ENCODE data around the gene ID3. TPM values are rescaled to one million over a fixed set of nuclear protein-coding genes. Genes with fewer than 3 reads are reported as not detected.

ID3 gene
- total RNA-seq, 1 experiment from 2014 or later = 460 TPM

DNA sequence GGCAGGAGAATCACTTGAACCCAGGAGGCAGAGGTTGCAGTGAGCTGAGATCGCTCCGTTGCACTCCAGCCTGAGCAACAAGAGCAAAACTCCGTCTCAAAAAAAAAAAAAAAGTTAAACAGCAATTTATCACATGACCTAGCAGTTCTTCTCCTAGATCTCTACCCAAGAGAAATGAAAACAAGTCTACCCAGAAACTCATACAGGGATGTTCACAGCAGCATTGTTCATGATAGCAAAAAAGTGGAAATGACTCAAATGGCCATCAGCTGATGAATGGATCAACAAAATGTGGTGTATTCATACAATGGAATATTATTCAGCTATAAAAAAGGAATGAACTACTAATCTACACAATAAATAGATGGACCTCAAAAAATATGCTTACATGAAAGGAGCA lies 12.2 kb upstream of the ID3 start:
- DNase-seq (ENCODE audit: low read depth) = no peak
- in situ Hi-C loops (cut with HindIII; ENCODE audit: low pct_unique_long_range_greater_than_20kb, low sequenced_read_pairs) = no loop called here

DNA sequence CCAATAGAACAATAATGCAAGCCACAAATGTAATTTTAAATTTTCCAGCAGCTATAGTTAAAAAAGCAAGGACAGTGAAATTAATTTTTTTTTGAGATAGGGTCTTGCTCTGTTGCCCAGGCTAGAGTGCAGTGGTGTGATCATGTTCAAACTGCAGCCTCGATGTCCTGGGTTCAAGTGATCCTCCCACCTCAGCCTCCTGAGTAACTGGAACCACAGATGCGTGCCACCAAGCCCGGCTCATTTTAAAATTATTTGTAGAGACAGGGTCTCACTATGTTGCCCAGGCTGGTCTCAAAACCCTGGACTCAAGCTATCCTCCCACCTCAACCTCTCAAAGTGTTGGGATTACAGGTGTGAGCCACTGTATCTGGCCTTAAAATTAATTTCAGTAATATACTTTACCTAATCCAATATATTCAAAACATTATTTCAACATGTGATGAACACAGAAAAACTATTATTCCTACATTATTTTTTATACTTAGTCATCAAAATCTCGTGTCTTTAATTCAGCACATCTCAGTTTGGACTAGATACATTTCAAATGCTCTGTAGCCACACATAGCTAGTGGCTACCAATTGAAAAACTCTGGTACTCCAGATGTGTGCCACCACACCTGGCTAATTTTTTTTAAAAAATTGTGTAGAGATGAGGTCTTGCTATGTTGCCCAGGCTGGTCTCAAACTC lies 10.8 kb upstream of the ID3 start:
- no peak for DNase-seq (ENCODE audit: low read depth)
- in situ Hi-C loops (cut with HindIII; ENCODE audit: low pct_unique_long_range_greater_than_20kb, low sequenced_read_pairs) = no loop called here

DNA sequence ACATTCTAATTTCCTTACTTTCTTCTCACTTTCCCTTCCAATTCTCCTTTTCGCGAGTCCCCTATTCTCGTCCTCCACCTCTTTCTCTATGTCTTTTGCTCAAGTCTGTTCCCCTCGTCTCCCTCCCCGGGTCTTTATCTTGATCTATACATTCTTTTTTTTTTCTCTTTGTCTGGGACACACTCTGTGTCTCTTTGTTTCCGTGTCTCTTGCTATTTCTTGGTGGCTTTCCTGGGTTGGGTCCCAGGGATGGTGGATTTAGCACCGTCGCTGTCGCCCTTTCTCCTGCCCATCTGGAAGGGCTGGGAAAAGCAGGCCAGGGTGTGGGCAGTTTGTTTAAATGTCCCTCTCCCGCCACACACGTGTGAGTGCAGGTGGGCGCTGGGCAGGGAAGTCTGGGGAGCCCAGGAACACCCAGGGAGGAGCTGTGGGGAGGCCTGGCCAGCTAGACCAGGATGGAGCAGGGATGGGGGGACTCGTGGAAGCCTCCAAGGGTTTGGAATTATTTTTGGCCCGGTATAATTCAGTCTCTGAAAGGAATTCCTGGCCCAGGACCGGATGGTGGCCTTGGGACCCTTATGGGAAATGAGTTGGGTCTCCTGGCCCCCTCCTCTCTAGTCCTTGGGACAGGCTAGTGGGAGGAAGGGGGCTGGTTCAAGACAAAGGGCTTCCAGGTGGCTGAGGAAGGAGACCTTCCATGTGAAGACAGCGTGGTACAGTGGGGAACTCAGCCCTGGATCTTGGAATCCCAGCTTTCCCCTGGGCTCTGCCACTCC lies 9.5 kb upstream of the ID3 start:
- no peak for DNase-seq (ENCODE audit: low read depth)
- in situ Hi-C loops (cut with HindIII; ENCODE audit: low pct_unique_long_range_greater_than_20kb, low sequenced_read_pairs) = no loop called here

DNA sequence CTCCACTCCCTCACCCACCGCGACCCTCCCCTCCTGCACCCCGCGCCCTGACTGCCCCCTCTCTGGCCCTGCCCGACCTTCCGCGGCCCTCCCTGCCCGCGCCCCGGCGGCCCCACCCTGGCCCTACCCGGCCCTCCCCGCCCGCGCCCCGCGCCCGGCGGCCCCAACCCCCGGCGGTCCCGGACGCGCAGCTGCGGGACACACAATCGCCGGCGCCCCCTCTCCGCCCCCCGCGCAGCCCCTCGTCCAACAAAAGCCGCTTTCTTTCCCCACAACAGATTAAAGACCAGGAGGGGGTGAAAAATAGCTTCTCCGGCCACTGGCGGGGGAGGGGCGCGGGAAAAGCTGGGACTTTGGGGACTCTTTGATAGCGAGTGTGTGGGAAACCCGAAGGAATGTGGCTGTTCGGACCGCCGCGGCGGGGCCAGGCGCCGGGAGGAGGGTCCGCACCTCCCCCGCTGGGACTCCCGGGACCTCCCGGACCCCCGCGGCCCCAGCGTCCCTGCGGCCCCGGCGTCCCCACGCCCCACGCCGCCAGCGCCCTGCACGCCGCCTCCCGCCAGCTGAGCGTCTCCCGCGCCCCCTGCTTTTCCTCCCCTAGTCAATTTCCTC lies 8.8 kb upstream of the ID3 start:
- no peak for DNase-seq (ENCODE audit: low read depth)
- in situ Hi-C loops (cut with HindIII; ENCODE audit: low pct_unique_long_range_greater_than_20kb, low sequenced_read_pairs) = no loop called here

DNA sequence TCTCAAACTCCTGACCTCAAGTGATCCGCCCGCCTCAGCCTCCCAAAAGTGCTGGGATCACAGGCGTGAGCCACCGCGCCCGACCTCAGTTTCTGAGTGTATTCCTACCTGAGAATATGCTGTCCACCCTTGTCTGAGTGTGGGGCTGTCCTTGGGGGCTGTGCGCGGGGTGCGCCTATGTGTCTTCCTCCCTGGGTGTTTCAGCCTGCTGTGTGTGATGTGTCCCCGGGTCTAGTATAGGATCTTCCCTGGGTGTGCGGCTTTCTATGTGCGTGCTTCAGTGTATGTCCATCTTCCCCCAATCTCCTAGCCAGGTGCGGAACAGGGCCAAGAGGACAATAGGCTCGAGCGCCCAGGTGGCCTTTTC lies 8.3 kb upstream of the ID3 start:
- no peak for DNase-seq (ENCODE audit: low read depth)
- in situ Hi-C loops (cut with HindIII; ENCODE audit: low pct_unique_long_range_greater_than_20kb, low sequenced_read_pairs) = no loop called here

DNA sequence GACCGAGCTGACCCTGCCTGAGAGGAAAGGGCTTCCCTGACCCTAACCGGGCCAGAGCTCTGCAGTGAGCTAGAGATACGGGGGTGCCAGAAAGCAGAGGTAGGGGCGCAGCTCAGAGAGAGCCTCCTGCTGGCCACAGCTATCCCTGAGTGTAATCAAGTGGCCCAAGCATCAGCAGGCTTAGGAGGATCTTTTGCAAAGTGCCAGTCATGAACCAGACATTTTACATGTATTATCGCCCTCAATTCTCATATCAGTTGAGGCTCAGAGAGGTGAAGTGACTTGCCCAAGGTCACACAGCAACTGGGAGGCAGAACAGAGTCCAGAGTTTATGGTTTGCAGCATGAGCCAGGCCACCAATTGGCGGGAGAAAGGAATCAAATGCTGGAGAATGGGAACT lies 7.0 kb upstream of the ID3 start:
- in situ Hi-C loops (cut with HindIII; ENCODE audit: low pct_unique_long_range_greater_than_20kb, low sequenced_read_pairs) = no loop called here
- DNase-seq (ENCODE audit: low read depth) = no peak

DNA sequence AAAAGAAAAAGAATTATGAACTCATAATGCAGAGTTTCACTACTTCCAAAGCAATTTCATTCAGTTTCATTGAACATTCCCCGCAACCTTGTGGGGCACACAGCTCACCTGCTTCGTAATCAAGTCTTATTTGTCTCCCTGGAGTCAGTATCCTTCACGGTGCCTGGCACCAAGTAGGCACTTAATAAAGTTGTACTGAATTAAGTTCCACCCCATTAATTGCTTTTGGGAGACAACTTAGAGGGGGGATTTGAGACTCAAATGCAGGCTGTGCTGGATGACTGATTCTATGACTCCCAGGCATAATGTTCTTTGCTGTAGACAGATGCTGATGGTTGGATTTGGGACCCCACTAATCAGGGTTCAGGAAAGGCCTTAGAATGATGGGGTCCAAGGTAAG lies 6.5 kb upstream of the ID3 start:
- in situ Hi-C loops (cut with HindIII; ENCODE audit: low pct_unique_long_range_greater_than_20kb, low sequenced_read_pairs) = no loop called here
- DNase-seq (ENCODE audit: low read depth) = no peak

DNA sequence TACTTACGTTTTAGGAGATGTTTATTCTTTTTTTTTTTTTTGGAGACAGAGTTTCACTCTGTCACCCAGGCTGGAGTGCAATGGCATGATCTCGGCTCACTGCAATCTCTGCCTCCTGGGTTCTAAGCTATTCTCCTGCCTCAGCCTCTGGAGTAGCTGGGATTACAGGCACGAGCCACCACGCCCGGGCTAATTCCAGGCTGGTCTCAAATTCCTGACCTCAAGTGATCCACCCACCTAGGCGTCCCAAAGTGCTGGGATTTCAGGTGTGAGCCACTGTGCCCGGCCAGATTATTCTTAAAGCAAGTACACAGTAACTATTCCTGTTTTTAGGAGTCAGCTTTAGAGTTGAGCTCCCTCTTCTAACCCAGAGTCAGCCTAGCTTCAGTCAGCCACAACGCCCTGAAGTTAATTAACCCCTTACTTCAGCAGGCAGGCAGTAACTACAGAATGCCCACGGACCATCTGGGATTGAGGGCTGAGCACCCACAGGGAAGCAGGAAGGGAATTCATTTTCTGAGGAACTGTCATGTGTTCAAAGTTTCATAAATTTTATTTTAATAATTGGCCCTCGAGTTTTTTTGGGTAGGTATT lies 5.3 kb upstream of the ID3 start:
- no peak for DNase-seq (ENCODE audit: low read depth)

DNA sequence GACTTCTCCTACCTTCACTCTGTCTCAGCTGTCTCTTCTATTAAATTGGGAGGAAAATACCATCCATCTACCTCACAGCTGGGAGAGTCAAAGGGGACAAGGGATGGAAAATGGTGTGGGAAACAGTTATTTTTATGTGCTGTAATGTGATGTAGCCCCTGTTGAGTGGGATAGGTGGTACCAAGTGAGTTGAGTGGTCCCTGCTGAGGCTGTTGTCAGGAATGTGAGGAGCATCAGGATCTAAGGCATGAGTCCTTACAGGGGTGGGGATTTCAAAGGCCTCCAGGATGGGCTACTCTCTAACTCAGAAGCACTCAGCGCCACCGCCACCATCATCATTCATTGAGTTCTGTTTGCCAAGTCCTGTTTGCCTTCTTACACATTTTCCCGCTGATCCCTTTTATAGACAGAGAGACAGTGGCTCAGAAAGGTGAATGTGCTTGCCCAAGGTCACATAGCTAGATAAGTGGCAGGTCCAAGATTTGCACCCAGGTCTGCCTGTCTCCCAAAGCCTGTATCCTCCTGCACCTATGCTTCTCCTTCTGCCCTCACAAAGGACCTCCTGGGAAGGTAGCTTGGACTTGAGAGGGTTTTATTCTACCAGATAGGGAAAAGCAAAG lies 4.6 kb upstream of the ID3 start:
- DNase-seq (ENCODE audit: low read depth) = no peak
- in situ Hi-C loops (cut with HindIII; ENCODE audit: low pct_unique_long_range_greater_than_20kb, low sequenced_read_pairs) = no loop called here

More for the DNA sequence above, 5.3 kb upstream of the ID3 start:
- in situ Hi-C loops (cut with HindIII; ENCODE audit: low pct_unique_long_range_greater_than_20kb, low sequenced_read_pairs) = no loop called here

DNA sequence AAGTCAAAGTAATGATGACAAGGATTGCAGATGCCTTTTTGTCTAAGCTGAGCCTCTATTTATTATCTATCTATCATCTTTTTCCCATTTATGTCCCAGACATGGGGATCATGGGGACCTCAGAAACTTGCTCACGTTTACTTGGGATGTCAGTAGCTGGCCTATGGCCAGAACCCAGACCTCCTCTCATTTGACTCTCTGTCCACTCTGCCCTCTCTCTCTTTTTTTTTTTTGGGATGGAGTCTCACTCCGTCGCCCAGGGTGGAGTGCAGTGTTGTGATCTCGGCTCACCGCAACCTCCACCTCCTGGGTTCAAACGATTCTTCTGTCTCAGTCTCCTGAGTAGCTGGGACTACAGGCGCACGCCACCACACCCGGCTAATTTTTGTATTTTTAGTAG lies 3.7 kb upstream of the ID3 start:
- DNase-seq (ENCODE audit: low read depth) = no peak
- in situ Hi-C loops (cut with HindIII; ENCODE audit: low pct_unique_long_range_greater_than_20kb, low sequenced_read_pairs) = no loop called here

DNA sequence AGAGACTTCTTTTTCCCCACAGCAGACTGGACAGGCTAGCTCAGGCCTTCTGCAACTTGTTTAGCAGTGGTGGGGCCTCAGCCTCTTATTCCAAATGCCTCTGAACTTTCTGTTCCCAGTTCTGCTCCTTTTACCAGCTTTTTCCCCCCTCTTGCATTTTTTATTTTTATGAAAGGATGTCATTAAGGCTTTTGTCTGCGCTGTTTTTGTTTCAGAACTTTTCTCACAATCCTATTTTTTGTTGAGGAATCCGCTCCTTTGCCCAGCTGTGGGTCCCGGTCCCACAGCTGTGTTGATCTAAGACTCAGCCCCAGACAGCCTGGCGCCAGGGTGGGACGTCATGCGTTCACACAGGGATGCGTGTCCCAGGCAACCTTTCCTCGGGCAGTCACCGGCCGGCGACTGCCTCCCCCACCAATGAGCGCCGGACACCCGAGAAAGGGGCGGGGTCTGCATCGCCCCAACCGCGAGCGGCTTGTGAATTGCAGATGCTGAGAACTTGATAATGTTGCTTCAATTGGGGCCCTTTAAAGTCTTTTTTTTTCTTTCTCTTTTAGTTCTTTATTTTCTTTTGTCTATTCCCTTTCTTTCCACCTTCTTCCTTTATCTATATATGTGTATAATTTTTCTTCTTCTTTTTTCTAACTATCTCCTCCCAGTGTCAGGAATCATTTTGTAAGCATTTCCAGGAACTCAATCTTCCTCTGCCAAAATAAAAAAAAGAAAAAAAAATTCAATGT lies 3.0 kb upstream of the ID3 start:
- in situ Hi-C loops (cut with HindIII; ENCODE audit: low pct_unique_long_range_greater_than_20kb, low sequenced_read_pairs) = no loop called here
- peak; percentile 97 for DNase-seq (ENCODE audit: low read depth)

DNA sequence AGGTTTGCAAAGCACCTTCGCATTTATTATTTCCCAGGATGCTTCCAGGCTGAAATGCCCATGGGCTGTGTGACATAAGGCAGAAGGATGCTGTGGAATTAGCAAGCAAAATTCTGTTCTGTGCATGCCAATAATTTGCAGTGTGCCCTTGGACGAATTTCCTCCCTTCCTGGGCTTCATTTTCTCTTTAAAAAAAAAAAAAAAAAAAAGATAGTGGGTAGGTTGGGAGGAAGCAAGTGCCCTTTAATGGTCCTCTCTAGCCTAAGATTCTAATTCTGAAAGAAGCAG lies 2.5 kb upstream of the ID3 start:
- in situ Hi-C loops (cut with HindIII; ENCODE audit: low pct_unique_long_range_greater_than_20kb, low sequenced_read_pairs) = no loop called here
- no peak for DNase-seq (ENCODE audit: low read depth)

DNA sequence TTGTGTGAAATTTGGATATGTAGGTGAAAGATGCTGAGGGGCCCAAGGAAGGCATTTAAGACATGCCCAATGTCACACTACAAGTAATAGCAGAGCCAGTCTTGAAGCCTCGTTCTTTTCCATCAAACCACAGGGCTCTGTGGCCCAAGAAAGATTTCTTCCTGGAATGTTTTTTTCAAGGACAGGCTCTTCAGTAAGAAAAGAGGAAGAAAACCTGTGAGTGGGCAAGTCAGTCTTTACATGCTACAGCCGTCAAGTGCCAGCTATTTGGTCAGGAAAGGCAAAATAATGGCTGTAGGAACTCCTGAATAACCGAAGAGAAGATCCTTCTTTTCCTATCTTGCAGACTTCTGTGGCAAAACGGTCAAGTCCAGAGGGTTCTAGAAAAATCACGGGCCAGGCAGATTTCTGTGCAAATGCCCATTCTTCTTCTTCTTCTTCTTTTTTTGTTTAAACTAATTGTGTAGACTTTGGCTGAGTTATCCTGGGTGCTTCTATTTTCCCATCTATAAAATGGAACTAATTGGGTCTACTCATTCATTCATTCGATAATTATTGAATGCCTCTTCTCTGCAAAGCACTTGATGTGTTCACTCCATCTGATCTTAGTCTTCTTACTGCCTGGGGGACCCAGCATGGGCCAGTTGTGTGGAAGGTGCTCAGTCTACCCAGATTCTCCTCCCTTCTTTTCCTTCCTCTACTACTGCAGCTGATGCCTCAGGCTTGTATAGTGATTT lies 1.9 kb upstream of the ID3 start:
- DNase-seq (ENCODE audit: low read depth) = no peak
- in situ Hi-C loops (cut with HindIII; ENCODE audit: low pct_unique_long_range_greater_than_20kb, low sequenced_read_pairs) = no loop called here

DNA sequence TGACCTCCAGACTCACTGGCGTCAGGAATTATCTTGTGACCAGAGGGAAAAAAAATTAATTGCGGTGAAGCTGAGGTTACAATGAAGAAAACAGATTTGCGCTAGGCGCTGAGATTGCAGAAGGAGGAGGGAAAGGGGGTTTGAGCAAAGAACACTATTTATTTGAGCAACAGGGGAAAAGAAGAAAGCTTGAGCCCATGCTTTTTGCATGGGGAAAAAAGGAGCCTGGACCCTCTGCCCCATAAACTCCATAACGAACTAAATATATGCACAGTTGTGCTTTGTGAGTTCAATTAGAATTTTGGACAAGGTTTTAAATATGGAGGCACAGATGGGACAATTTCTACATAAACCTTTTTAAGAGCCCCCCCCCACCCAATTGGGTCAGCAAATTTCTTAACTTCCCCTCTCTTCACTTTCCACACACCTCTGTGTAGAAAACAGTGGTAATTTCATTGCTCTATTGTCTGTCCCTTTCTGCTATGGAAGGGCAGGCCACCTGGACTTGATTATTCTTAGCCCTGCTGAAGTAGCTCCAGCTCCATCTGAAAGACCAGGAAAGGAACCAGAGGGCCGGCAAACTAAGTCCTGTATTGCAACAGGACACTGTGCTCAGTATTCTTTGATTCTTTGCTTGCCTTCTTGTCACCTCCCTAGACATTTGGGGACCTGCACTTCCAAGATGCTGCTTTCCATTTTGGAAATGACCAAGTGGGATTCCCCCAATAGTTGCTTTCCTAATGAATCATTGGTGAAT lies 862 bp upstream of the ID3 start:
- in situ Hi-C loops (cut with HindIII; ENCODE audit: low pct_unique_long_range_greater_than_20kb, low sequenced_read_pairs) = no loop called here
- DNase-seq (ENCODE audit: low read depth) = no peak

DNA sequence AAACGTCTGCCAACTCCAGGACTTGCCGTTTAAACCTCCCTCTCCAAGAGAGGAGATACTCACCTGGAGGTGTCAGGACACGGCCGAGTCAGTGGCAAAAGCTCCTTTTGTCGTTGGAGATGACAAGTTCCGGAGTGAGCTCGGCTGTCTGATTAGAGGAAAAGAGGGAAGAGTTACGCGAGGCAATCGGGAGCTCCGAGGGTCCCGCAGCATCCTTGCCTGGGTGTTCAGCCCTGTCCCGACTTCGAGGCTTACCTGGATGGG lies 497 bp downstream of the ID3 start:
- DNase-seq (ENCODE audit: low read depth) = no peak
- in situ Hi-C loops (cut with HindIII; ENCODE audit: low pct_unique_long_range_greater_than_20kb, low sequenced_read_pairs) = no loop called here

DNA sequence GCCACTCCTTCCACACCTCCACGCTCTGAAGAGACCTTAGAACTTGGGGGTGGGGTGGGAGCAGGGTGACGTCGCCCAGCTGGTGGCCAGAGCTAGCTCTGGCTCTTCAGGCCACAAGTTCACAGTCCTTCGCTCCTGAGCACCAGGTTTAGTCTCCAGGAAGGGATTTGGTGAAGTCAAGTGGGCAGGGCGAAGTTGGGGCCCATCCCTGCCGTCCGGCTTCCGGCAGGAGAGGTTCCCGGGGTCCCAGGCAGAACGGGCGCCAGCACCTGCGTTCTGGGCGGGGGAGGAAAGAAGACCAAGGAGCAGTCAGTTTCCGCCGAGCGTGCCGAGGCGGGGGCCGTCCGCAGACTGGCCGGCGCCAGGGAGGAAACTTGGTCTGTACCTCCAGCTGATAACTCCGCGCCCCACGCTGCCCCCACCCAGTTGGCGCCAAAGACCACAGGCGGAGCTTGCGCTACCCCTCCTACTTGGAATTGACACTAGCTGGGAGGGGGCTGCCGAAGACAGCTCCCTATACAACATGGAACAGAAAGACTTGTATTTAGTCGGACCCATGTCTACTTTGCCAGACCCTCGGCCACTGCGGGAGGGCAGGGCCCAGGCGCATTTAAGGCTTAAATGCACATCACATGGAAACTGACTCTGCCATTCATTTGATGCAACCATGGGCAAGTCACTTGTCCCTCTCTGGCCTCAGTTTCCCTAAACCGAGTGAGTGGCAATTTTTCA lies 995 bp downstream of the ID3 start:
- in situ Hi-C loops (cut with HindIII; ENCODE audit: low pct_unique_long_range_greater_than_20kb, low sequenced_read_pairs) = no loop called here
- peak; percentile 73 for DNase-seq (ENCODE audit: low read depth)
